ENCODE results near the gene MAP4K3.

DNA sequence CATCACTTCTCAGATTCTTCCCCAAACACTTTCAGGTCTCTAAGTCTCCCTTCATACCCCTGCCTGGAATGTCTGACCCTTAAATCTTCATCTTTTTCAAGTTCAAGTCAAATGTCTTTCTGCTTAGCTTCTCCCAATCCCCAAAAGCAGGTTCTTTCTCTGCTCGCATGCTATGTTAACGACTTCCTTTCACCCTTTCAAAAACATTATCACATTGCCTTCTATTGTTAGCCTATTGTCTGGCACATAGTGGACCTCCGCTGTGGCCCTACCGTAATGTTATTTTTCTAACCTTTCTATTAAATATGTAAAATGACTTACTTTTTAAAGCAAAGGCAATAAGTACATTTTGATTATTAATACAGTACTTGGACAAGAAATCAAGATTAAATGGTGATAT lies 195.5 kb downstream of the MAP4K3 start:
- TF ChIP-seq CTCF (IDR thresholded peaks at IDR 0.05 in 2 of 3, conservative IDR thresholded peaks at IDR 0.05 in 1 of 3; ENCODE audit: borderline replicate concordance in 1 of 3, insufficient read depth in 1 of 3, low read depth in 2 of 3, low read length in 2 of 3), result no peak
- TF ChIP-seq, protein P1, sequence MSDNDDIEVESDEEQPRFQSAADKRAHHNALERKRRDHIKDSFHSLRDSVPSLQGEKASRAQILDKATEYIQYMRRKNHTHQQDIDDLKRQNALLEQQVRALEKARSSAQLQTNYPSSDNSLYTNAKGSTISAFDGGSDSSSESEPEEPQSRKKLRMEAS (IDR thresholded peaks at IDR 0.05), result no peak
- TF ChIP-seq POLR2A (IDR thresholded peaks at IDR 0.05; ENCODE audit: borderline replicate concordance, extremely low read depth, insufficient read depth, insufficient read length), result no peak
- no peak for TF ChIP-seq SIN3A (IDR thresholded peaks at IDR 0.05; ENCODE audit: low read depth)
- TF ChIP-seq ELF1 (IDR thresholded peaks at IDR 0.05; ENCODE audit: borderline replicate concordance, low read depth), result no peak
- TF ChIP-seq EZH2 (IDR thresholded peaks at IDR 0.05), result no peak
- TF ChIP-seq EGR1 (IDR thresholded peaks at IDR 0.05; ENCODE audit: low read depth), result no peak
